Posterior cingulate gyrus (tissue), 11 donors: ENCODE data around the gene NAB1.

ENCODE experiments used
- DNase-seq, 10 donors: peaks; one replicate each; pipeline versions ENCODE4 v3.0.0 to v3.0.0-alpha.2; 2020 to 2021; ENCODE audit warnings: mixed read lengths in 3 of 10
- intact Hi-C: fragments of 100-400 bp; cut with DNase I; formaldehyde crosslinking; loops from one replicate; pipeline ENCODE4 v1.15.1; 2023

The NAB1 gene

DNA sequence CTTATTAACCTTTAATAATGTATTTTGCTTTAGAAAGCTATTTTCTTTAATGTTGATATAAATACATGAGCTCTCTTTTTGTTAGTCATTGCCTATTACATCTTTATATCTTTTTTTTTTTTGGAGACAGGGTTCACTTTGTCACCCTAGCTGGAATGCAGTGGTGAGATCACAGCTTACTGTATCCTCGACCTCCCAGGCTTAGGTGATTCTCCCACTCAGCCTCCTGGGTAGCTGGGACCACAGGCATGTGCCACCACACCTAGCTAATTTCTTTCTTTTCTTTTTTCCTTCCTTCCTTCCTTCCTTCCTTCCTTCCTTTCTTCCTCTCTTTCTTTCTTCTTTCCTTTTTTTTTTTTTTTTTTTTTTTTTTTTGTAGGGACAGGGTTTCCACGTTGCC is 15.4 kb downstream of the NAB1 start:
- intact Hi-C loops = no loop called here

DNA sequence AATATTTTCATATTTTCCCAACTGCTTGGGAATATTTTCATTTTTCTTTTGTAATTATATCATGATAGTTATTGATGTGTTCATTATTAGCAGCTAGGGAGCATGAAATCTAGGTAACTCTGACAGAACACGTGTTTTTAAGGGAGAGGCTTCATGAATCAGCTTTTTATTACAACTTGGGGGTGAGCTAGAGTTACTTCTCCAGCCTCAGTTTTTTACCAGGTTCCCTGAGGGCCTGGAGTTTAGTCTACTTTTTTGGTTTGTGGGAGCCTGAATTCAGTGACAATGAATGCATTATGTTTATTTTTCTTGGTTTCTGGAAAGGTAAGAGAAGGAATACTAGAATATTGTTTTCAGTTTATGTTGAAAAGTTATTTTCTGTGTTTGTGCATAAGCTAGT is 18.0 kb downstream of the NAB1 start:
- intact Hi-C loops = no loop called here
- no peak for DNase-seq

More for the DNA sequence above, 15.4 kb downstream of the NAB1 start:
- no peak for DNase-seq

DNA sequence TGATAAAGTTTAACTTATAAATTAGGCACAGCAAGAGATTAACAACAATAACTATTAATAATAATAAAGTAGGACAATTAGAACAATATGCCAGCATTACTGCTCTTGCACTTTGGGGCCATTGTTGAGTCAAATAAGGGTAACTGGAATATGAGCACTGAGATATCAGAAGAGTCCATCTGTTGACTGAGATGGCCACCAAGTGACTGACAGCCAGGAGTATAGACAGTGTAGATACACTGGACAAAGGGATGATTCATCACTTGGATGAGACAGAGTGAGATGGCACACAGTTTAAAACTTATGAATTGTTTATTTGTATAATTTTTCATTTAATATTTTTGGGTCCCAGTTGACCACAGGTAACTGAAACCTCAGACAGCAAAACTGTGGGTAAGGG is 20.0 kb downstream of the NAB1 start:
- peak in 1 of 10 donors; percentile 24 for DNase-seq
- intact Hi-C loops = no loop called here

GRCh38 chr2:190670182-190670946 is 21.5 kb downstream of the NAB1 start:
- intact Hi-C loops = no loop called here
- DNase-seq = no peak

- intact Hi-C loops = no loop called here
- no peak for DNase-seq
These were observed 26.2 kb downstream of the NAB1 start for GRCh38 chr2:190674966-190675650.

- intact Hi-C loops = no loop called here
- DNase-seq = no peak
These were observed 28.4 kb downstream of the NAB1 start for GRCh38 chr2:190677255-190677654.

DNA sequence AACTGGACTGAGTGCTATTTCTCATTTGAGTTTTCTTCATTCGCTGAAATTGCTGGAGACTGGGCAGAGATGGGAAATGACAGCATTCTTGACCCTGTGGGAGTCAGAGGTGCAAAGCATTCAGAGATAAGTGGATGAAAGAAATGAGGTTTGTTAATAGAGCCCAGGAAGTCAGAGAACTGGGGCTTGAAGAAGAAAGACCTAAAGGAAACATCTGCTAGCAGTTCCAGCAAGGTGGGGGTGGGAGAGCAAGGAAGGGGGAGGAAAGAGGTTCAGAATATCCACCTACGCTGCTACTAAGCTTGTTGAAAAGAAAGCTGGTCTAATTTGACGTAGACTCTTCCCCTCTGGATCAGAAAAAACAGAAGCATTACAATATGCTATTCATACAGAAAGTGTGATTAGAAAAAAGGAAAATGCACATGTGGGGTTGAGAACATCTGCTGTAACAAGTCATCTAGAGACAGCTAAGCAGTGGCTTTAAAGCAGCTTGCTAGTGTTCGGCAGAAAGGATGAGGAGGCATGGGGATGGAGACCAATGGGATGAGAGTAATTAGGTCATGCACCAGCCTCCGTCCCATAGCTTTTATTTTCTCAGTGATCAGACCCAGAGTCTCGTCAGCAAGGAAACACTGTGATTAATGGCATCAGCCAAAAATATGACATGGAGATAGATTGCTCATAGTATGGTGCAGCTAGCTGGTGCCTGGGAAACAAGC is 29.7 kb downstream of the NAB1 start:
- DNase-seq = no peak
- intact Hi-C loops = no loop called here

- intact Hi-C loops = no loop called here
- no peak for DNase-seq
These were observed 30.5 kb downstream of the NAB1 start for GRCh38 chr2:190679391-190679790.

GRCh38 chr2:190679813-190680591 is 31.1 kb downstream of the NAB1 start:
- peak in 7 of 10 donors; percentile 22 to 89 (median 68) for DNase-seq
- intact Hi-C loops = no loop called here

DNA sequence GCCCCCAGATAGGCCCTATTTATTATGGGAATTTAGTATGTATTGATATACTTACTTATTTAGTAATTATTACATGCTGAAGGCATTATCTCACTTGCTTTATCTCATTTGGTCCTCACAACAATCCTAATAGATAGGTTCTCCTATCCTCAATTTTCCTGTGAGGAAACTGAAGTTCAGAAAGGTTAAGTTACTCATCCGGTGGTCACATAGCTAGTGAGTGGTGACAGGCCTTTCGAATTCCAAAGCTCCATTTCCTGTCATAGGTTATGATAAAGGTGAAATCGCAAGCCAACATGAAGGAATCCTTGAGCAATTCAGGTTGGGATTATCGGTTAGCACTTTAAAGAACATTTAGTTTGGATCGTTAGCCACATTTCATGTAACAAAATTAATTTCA is 33.3 kb downstream of the NAB1 start:
- intact Hi-C loops = no loop called here
- no peak for DNase-seq

GRCh38 chr2:190683802-190684201 is 34.9 kb downstream of the NAB1 start:
- intact Hi-C loops = no loop called here
- no peak for DNase-seq

DNA sequence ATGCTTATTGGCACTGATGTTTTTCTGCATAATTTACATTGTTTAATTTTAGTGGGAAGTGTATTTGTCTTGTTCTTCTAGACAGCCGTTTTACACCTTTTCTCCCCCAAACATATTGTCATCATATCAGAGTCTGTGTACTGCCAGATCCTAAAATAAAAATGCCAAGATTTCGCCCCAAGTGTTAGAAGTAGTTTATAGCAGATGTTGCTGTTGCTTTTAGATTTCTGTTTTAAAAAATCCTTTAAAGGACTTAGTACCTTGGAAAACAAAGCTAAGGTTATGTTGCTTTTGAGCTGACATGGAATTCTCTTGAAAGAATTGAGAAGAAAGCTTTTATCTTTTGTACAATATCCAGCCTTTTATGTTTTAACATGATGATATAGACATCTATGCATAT is 36.0 kb downstream of the NAB1 start:
- intact Hi-C loops = no loop called here
- no peak for DNase-seq

GRCh38 chr2:190685333-190685732 is 36.5 kb downstream of the NAB1 start:
- intact Hi-C loops = no loop called here
- peak in 3 of 10 donors; percentile 21 to 77 (median 74) for DNase-seq

DNA sequence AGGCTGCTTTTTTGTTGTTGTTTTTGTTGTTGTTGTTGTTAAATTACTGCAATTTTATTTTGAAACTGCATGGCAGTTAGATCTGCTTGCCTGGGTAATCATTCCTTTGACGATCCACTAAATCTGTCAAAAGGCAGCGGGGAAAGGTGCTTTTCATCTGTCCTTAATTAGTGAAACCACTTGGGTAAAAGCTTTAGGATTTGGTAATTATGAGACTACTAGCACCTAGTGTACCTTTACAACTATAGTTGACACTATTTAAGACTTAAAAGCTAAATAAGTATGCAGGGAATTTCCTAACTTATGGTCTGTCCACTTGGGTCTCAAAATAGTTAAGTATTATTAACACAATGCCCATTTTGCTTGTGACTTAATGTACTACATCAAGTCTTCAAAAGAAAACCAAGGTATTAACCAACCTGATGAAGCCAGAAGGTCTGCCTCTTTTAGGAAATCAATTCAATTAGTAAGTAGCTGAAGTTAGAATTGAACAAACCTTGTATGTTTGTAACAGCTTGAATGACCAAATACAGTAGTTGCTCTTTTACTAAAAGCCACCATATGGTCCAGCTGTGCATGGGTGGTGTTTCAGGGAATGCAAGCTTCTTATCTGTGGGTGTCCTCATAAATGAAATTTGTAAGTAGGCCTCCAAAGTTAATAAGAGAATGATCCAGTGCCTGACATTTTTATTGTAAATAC is 44.8 kb downstream of the NAB1 start:
- intact Hi-C loops = no loop called here
- DNase-seq = no peak

DNA sequence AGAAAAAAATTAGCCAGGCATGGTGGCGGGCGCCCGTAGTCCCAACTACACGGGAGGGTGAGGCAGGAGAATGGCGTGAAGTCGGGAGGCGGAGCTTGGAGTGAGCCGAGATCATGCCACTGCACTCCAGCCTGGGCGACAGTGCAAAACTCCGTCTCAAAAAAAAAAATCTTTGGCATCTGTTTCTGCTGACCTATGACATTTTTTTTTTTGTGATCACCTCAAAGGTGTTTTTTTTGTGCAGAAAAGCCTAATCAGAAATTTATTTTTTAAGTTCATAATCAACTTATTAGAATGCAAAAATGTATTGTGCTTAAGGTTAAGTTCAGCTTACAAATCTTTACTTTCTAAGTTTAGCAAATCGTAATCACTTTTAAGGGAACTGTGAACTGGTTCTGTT is 45.6 kb downstream of the NAB1 start:
- intact Hi-C loops = no loop called here
- no peak for DNase-seq

DNA sequence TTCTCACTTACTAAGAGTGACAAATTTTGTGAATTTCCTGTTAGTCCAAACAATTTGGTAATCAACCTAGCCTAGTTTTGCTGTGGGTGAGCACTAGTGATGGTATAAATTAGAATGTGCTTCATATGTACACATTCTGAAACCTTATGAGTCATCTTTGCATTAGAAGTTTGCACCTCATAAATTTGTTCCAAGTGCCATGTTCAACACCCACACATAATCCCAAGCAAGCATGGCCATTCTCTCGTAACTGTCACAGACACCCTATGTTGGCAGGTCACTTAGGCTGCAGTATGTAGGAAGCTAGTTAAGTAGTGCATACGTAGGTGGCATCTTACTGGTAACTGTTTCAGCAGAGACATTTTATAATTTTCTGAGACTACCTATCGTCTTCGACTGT is 46.9 kb downstream of the NAB1 start:
- no peak for DNase-seq
- intact Hi-C loops = no loop called here

- no peak for DNase-seq
- intact Hi-C loops = no loop called here
These were observed 48.0 kb downstream of the NAB1 start for GRCh38 chr2:190696792-190697398.

DNA sequence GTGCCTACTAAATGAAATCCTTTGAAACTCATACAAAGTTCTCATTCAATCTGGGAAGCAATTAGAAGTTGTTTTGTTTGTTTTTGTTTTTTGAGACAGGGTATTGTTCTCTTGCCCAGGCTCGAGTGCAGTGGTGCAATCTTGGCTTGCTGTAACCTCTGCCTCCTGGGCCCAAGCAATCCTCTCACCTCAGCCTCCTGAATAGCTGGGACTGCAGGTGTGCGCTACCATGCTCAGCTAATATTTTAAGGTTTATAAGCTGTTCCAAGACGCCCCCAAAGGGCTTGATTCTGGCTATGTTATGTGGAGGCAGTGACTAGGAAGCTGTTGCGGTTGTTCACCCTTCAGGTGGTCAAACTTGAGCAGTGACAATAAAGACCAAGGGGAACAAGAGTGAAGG is 48.5 kb downstream of the NAB1 start:
- intact Hi-C loops = no loop called here
- DNase-seq = no peak

GRCh38 chr2:190698895-190699294 is 50.0 kb downstream of the NAB1 start:
- intact Hi-C loops = no loop called here

DNA sequence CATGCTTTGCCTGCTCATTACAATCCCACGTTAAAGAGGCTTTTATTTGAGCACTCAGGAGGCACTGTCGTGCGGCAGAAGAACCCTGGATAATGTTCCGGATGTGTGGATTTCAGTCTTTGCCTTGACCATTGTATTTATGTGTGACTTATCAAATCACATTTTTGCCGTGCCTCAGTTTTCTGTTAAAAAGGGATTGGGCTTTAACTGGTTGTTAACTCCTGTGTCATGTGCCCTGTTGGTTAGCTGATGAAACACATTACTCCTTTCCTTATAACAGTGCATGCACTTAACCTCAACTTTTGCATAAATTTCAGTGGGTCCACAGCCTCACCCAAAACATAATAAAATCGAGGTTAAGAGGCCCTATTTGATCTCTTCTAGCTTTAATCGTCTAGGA is 52.7 kb downstream of the NAB1 start:
- intact Hi-C loops = no loop called here
- DNase-seq = no peak

More at GRCh38 chr2:190698895-190699294, 50.0 kb downstream of the NAB1 start:
- no peak for DNase-seq
